ENCODE results near the gene TYK2. TPM values are rescaled to one million over a fixed set of nuclear protein-coding genes. Genes with fewer than 3 reads are reported as not detected.
A peak's percentile ranks its signal among the peaks of the same experiment; 100 is the strongest.

The TYK2 gene
- total and polyA plus RNA-seq, 2 of the 13 experiments (the other 11 are each of a cell fraction or from before 2014, with no cell fraction given), result 38.8 to 60.1 TPM

DNA sequence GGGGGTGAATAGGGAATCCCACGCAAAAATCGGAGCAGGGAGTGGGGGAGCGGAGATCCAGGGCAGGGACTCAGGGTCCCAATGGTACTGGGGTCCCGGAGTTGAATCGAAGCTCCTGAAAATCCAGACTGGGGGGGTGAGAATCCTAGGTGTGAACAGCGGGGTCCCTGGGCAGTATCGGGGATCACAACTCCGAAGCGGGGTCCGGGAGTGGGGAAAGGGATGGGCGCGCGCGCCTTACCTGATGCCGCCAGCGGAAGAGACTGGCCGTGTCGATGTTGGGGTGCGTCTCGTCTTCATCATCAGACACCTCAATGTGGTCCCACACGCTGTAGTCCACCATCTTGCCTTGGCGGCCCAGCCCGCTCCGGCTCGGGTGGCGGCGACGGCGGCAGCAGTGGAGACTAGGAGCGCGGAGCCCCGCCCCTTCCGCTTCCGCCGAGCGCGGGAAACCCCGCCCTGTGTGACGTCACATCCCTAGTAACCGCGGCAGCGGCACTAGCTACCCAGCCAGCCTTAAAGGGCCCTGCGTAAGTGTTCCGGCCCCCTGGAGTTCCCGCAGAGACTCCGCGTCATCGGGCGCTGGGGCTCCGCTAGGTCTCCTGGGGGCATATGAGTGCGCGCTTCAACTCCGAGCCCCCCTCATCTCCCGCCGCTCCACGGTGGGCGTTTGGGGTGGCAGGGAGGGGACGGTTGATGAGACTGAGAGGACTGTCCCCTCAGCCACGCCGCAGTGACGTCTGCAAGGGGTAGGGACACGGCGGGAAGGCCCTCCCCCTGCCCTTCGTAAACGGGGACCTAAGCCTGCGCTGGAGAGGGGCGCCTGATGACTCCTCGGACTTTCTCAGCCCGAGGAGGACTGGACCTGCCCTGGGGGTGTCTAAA is 23.0 kb upstream of the TYK2 start, which contains the start of gene CDC37 (continued):
- peak; percentile 53; the same call in 1 of the 2 replicates for TF ChIP-seq HDAC2 (CRISPR knock-in tag; IDR thresholded peaks at IDR 0.05)
- peak; percentile 84 for TF ChIP-seq KAT8 (CRISPR knock-in tag; IDR thresholded peaks at IDR 0.05)
- peak; percentile 89 for TF ChIP-seq RFX5 (IDR thresholded peaks at IDR 0.05; ENCODE audit: low read depth, low read length)
- TF ChIP-seq ESRRA (CRISPR knock-in tag; IDR thresholded peaks at IDR 0.05; ENCODE audit: low read depth), result no peak
- TF ChIP-seq SP4 (CRISPR knock-in tag; IDR thresholded peaks at IDR 0.05), result peak; percentile 89
- TF ChIP-seq SALL2 (CRISPR knock-in tag; IDR thresholded peaks at IDR 0.05), result peak; percentile 75
- peak; percentile 93 for TF ChIP-seq NAIF1 (CRISPR knock-in tag; IDR thresholded peaks at IDR 0.05; ENCODE audit: borderline replicate concordance)
- TF ChIP-seq ZNF557 (CRISPR knock-in tag; IDR thresholded peaks at IDR 0.05), result no peak
- TF ChIP-seq, protein P1, sequence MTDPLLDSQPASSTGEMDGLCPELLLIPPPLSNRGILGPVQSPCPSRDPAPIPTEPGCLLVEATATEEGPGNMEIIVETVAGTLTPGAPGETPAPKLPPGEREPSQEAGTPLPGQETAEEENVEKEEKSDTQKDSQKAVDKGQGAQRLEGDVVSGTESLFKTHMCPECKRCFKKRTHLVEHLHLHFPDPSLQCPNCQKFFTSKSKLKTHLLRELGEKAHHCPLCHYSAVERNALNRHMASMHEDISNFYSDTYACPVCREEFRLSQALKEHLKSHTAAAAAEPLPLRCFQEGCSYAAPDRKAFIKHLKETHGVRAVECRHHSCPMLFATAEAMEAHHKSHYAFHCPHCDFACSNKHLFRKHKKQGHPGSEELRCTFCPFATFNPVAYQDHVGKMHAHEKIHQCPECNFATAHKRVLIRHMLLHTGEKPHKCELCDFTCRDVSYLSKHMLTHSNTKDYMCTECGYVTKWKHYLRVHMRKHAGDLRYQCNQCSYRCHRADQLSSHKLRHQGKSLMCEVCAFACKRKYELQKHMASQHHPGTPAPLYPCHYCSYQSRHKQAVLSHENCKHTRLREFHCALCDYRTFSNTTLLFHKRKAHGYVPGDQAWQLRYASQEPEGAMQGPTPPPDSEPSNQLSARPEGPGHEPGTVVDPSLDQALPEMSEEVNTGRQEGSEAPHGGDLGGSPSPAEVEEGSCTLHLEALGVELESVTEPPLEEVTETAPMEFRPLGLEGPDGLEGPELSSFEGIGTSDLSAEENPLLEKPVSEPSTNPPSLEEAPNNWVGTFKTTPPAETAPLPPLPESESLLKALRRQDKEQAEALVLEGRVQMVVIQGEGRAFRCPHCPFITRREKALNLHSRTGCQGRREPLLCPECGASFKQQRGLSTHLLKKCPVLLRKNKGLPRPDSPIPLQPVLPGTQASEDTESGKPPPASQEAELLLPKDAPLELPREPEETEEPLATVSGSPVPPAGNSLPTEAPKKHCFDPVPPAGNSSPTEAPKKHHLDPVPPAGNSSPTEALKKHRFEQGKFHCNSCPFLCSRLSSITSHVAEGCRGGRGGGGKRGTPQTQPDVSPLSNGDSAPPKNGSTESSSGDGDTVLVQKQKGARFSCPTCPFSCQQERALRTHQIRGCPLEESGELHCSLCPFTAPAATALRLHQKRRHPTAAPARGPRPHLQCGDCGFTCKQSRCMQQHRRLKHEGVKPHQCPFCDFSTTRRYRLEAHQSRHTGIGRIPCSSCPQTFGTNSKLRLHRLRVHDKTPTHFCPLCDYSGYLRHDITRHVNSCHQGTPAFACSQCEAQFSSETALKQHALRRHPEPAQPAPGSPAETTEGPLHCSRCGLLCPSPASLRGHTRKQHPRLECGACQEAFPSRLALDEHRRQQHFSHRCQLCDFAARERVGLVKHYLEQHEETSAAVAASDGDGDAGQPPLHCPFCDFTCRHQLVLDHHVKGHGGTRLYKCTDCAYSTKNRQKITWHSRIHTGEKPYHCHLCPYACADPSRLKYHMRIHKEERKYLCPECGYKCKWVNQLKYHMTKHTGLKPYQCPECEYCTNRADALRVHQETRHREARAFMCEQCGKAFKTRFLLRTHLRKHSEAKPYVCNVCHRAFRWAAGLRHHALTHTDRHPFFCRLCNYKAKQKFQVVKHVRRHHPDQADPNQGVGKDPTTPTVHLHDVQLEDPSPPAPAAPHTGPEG (CRISPR knock-in tag; IDR thresholded peaks at IDR 0.05), result no peak
- TF ChIP-seq SP2 (CRISPR knock-in tag; IDR thresholded peaks at IDR 0.05), result peak; percentile 84
- TF ChIP-seq ZNF761 (CRISPR knock-in tag; conservative IDR thresholded peaks at IDR 0.05), result peak; percentile 76; the same call in 1 of the 2 replicates
- TF ChIP-seq ZNF205 (CRISPR knock-in tag; IDR thresholded peaks at IDR 0.05), result no peak
- TF ChIP-seq, protein P2, sequence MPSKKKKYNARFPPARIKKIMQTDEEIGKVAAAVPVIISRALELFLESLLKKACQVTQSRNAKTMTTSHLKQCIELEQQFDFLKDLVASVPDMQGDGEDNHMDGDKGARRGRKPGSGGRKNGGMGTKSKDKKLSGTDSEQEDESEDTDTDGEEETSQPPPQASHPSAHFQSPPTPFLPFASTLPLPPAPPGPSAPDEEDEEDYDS (CRISPR knock-in tag; IDR thresholded peaks at IDR 0.05), result peak; percentile 50
- TF ChIP-seq STAG1 (CRISPR knock-in tag; IDR thresholded peaks at IDR 0.05), result no peak
- peak; percentile 71 for TF ChIP-seq RBM39 (IDR thresholded peaks at IDR 0.05; ENCODE audit: low read depth, low read length, poor library complexity, severe bottlenecking)
- no peak for TF ChIP-seq GZF1 (CRISPR knock-in tag; IDR thresholded peaks at IDR 0.05)
- no peak for TF ChIP-seq ZNF10 (CRISPR knock-in tag; IDR thresholded peaks at IDR 0.05; ENCODE audit: borderline replicate concordance, low read depth)
- TF ChIP-seq ZNF44 (CRISPR knock-in tag; IDR thresholded peaks at IDR 0.05), result 0 out of 2 replicates have a peak, but pooled peaks have one; percentile 73
- no peak for TF ChIP-seq ZC3H4 (CRISPR knock-in tag; IDR thresholded peaks at IDR 0.05; ENCODE audit: borderline replicate concordance)
- TF ChIP-seq HNRNPLL (IDR thresholded peaks at IDR 0.05; ENCODE audit: low read depth, low read length, poor library complexity, severe bottlenecking), result peak; percentile 96
- TF ChIP-seq XBP1 (CRISPR knock-in tag; IDR thresholded peaks at IDR 0.05), result no peak
- no peak for TF ChIP-seq MLLT10 (CRISPR knock-in tag; IDR thresholded peaks at IDR 0.05)
- no peak for TF ChIP-seq GATA4 (IDR thresholded peaks at IDR 0.05; ENCODE audit: borderline replicate concordance, low read depth)
- TF ChIP-seq ZNF777 (CRISPR knock-in tag; IDR thresholded peaks at IDR 0.05), result peak; percentile 59; the same call in 1 of the 2 replicates
